Activated CD4-positive, alpha-beta T cell treated with anti-CD3 and anti-CD28 coated beads, Interleukin-2, amount 50 U/mL, for 24 hours (primary cell): ENCODE results near the gene SEPTIN12.
"Not testable (repeated sequence)": the region's sequence is repeated elsewhere in the genome, so short reads cannot be mapped to it uniquely, and the experiment has no call there.

ENCODE experiments used
- DNase-seq, 2 donors: peaks; one replicate each; pipeline ENCODE4 v3.0.0-alpha.2; 2020; ENCODE audit warnings: low read depth in 1 of 2, low spot score in 1 of 2

The SEPTIN12 gene

DNA sequence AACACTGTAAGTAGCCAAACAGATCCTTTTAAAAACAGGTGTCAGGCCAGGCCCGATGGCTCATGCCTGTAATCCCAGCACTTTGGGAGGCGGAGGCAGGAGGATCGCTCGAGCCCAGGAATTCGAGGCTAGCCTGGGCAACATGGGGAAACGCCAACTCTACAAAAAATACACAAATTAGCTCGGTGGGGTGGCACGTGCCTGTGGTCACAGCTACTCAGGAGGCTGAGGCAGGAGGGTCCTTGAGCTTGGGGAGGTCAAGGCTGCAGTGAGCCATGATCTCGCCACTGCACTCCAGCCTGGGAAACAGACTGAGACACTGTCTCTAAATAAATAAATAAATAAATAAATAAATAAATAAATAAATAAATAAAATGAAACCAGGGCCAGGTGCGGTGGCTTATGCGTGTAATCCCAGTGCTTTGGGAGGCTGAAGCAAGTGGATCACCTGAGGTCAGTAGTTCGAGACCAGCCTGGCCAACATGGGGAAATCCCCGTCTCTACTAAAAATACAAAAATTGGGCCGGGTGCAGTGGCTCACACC lies 3.6 kb downstream of the SEPTIN12 start:
- not testable (repeated sequence) for DNase-seq

DNA sequence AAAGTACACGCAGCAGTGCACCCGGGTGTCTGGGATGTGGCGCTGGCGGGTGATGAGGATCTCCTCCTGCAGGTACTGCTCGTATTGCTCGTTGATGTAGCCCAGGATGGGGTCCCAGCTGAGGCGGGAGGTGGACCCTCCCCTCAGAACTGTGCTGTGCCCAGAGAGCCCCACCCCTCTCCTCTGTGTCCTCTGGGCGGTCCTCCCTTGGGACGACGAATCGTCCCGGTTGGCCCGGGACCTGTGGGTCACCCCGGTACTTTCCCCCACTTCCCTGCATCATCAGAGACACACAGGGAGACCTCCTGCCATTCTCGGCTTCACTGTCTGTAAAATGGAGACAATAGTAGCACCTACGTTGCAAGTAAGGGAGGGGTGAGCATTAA lies 4.2 kb downstream of the SEPTIN12 start:
- no peak for DNase-seq

DNA sequence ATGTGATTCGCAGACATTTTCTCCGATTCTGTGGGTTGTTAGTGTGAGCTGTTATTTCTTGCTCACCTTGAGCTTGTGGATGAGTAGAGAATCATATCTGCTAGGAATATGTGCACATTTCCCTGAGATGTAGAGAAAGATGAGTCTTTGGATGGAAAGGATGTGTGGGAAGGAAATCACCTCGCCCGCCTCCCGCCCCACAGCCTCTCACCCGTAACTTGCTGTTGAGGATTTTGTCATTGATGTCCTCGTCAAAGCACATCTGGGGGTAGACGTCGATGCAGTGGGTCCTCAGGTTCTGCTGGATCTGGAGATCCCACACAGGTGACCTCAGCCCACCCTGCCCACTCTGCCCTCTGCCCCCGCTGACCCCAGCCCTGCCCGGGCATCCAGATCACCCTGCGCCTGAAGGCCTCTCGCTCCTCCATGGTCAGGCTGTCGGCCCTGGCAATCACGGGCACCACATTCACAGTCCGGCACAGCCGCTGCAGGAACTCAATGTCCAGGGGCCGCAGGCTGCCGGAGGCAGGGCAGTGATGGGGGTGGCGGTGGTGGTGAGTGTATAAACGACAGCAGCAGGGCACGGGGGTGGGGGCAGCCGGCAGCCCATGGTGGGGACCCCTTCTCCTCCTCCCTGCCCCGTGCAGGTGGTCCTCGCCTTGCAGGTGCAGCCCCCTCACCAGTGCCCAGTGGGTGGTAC lies 4.7 kb downstream of the SEPTIN12 start:
- no peak for DNase-seq

DNA sequence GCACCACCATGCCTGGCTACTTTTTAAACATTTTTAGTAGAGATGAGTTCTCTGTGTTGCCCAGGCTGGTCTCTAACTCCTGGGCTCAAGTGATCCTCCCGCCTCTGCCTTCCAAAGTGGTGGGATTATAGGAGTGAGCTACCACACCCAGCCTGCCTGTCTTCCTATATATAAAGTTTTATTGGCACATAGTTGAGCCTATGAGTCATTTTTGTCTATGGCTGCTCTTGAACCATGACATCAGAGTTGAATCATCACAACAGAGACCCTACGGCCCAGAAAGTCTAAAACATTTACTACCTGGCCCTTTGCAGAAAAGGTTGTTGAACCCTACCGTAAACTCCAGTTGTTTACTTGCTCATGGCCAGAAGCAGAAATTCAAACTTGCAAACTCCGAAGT lies 7.9 kb downstream of the SEPTIN12 start:
- no peak for DNase-seq

DNA sequence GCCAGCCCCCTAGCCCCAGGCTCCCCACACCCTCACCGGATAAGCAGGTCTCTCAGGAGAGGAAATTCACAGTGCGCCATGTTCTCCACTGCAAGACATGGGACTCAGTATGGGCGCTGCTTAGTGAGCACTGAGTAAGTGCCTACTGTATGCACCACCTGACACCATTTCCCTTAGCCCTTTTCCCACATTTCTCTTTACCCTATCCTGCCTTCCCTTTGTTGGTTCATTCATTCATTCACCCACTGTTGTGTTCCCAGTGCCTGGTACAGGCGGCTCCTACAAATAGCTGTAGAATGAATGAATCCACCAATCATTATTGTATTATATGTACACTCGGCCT lies 10.1 kb downstream of the SEPTIN12 start:
- DNase-seq, result no peak

DNA sequence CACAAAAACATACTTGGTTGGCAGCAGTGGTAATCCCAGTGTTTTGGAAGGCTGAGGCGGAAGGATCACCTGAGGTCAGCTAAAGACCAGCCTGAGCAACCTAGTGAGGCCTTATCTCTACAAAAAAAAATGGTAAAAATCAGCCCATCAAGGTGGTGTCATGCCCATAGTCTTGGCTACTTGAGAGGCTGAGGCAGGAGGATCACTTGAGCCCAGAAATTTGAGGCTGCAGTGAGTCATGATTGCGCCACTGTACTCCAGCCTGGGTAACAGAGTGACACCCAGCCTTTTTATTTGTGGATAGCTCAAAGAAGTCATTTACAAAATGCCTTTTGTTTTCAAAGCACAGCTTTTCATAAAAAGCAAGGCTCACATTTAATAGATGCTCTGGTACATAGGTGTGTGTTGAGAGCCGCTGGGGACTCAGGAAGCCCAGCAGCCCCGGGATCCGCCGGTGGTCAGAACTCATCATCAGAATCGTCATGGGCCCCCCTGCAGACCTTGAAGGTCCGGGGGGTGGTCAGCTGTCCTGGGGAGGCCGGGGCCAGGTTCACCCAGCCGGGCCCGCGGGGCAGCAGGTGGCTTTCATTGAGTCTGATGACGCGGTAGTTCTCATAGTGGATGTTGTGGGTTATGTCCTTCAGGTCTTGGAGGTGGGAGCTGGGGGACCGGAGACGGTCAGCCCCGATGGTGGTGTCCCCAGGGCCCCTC lies 10.7 kb downstream of the SEPTIN12 start:
- no peak for DNase-seq

DNA sequence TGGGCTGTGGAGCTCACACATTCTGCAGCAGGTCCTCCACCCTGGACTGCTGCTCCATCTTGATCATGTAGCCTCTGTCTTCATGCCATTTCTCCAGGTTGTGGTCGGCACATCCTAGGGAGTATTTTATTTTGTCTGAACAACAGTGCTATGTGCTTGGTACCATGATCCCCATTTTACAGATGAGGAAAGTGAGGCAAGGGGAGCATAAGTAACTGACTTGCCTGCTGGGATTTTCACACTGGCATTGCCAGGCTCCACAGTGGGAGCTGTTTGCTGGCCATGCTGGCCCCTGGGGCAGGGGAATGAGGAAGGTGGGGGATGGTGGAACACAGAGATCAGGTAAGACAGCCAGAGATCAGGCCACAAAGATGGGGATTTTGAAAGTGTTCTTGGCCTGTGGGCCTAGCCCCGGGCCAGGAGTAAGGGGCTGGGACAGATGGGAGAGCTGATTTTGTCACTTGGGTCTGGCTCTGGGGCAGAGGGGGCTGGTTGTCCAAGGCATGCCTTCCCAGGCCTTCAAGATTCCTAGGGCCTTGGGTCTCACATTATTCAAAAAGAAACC lies 11.9 kb downstream of the SEPTIN12 start:
- DNase-seq, result no peak

DNA sequence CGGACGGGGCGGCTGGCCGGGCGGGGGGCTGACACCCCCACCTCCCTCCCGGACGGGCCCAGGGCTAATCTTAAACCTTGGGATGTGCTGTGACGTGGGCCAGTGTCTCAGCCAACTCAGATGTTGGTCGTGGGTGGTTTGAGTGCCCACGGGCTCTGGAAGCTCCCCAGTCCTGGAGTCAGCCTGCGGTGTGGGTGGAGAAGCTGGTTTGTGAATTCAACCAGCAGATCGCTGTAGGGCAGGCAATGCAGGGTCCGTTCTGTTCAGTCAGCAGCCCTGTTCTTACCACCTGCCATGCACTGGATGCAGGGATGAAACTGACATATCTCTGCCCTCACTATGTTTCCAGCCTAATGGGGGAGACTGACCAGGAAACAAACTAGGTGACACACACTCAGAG lies 13.1 kb downstream of the SEPTIN12 start:
- DNase-seq, result no peak

DNA sequence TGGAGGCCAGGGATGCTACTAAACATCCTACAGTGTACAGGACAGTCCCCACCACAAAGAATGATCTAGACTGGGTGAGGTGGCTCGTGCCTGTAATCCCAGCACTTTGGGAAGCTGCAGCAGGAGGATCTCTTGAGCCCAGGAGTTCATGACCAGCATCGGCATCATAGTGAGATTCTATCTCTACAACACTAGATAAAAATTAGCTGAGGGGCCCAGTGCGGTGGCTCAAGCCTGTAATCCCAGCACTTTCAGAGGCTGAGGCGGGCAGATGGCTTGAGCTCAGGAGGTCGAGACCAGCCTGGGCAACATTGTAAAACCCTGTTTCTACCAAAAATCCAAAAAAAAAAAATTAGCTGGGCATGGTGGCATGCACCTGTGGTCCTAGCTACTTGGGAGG lies 15.8 kb downstream of the SEPTIN12 start:
- no peak for DNase-seq

DNA sequence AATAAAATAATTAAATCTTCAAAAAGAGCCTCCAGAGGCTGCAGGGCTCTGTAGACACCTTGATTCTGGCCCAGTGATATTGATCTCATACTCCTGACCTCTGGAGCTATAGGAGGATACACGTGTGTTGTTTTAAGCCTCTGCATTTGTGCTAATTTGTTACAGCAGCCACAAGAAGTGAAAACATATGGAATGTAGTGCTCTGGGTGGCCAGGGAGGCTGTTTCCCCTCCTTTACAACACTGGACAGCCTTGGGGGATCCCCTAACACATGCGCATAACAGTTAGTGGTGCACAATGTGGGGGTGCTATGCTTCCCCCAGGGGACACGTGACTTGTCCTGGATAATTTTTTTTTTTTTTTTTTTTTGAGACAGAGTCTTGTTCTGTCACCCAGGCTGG lies 16.5 kb downstream of the SEPTIN12 start:
- no peak for DNase-seq

DNA sequence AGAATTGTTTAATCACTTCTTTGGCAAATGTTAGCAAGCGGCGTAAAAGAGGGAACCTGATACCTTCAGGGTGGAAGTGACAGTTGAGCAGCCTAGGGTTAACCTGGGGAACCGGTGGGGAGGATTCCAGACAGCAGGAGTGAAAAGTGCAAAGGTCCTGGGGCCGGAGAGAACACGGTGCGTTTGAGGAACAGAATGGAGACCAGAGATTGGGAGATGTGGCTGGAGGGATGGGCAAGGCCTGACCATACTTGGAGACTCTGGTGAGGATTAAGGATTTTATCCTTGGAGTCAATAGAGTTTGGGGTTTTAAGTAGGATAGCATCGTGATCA lies 18.9 kb downstream of the SEPTIN12 start:
- DNase-seq, result no peak

DNA sequence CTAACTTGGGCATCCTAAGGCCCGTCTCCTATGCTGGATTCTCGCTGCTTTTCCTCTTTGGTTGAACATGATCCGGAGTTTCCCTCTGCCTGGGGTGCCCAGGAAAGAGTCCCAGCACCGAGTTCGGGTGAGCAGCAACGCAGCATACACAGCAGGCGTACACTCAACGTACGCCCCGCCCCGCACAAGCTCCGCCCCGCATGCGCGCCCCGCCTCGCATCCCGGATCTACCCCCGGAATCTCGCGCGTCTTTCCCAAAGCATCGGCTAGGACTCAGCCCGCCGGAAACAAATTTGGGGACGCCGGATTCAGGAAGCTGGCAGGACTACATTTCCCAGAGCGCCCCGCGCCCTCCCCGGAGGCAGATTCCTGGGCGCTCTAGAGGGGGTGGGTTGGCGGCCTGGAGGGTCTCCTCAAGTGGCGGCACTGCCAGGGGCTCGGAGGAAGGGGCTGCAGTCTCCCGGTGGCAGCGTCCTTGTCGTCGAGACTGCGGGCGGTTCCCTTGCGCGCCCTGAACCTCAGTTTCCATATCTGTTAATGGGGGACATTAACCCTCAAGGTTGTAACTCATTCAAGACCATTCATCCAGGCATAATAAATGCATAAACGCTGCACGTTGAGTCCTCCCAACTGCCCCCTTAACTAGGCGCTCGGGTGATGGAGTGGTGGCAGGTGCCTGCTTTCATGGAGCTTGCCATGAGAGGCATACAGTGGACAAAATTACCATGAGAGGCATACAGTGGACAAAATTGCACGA lies 19.4 kb downstream of the SEPTIN12 start:
- DNase-seq, result peak; percentile 70 to 84

DNA sequence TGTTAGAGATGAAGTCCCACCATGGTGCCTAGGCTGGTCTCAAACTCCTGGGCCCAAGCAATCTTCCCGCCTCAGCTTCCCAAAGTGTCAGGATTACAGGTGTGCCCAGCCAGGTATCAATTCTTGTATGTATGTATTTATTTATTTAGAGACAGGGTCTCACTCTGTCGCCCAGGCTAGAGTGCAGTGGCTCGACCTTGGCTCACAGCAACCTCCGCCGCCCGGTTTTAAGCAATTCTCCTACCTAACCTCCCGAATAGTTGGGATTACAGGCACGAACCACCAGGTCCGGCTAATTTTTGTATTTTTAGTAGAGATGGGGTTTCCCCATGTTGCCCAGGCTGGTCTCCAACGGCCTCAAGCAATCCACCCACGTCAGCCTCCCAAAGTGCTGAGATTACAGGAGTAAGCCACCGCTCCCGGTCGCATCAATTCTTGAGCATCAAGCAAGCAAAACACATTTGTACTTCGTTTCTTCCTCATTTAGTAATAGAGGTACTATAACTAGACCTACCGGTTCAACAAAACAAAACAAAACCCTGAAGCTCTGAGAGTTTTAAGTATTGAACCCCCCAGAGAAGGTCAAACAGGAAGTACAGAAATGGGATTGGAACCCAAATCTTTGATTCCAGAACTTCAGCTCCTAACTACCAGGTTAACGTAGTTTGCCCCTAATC lies 20.1 kb downstream of the SEPTIN12 start:
- DNase-seq, result no peak

DNA sequence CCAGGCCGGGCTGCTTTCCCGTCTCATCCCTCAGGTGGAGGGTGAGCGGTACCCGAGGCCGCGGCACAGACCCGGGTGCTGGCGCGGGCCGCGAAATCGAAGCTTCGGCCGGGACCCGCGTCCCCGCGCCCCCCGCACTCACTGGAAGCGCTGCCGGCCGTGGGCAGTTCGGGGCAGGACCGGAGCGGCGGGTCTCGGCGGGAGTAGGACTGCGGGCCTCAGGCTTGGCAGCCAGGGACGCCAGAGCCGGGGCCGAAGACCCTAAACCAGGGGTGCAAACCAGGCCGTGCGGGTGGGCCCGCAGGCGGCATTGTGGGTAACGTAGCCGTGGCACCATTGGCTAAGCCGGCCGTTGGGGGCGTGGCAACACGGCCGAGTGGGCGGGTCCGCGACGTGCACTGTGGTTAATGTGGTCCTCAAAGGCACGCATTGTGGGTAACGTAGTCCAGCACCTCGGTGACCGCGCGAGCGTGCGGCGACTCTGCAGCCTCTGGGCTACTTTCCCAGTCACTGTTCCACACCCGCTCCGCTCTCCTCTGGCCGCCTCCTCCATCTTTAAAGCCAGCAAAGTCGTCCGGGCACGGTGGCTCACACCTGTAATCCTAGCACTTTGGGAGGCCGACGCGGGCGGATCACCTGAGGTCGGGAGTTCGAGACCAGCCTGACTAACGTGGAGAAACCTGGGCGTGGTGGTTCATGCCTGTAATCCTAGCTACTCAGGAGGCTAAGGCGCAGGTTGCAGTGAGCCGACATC lies 21.1 kb downstream of the SEPTIN12 start, which contains the start of gene ZNF500:
TSS of gene ZNF500 (minus strand) at position 288 of the 754 bp plus-strand sequence. CDS start 1,184 bp downstream, outside the sequence.
- peak; percentile 95 to 96 for DNase-seq

DNA sequence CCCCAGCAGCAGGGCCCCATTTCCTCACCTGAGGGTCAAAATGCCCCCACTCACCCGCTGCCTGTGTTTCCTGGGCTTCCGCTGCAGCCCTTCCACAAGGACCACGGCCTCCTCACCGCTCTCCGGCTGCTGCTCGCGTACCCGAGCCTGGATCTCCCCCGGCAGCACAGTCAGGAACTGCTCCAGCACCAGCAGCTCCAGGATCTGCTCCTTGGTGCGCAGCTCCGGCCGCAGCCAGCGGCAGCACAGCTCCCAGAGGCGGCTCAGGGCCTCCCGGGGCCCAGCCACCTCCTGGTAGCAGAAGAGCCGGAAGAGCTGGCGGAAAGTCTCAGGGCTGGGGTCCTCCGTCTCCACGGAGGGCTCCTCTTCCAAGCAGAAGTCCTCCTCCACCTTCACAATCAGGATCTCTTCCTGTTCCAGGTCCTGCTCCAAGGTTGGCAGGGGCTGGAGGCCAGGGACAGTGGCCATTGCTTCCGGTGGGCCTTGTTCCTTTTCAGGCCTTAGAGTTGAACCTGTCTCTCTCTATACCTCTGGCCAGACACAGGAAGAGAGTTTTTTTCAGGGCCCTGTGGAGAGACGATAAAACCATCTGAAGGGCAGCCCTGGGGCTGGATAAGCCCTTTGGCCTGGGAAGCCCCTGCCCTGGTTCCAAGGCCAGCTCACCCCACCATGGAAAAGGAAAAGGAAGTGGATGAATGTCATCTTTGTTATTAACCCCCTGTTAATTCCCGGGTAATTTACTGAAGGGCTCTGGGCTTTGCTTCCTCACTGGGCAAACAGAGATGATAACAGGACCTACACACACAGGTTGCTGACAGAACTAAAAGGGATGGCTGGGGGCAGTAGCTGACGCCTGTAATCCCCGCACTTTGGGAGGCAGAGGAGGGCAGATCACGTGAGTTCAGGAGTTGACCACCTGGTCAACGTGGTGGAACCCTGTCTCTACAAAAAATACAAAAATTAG lies 22.4 kb downstream of the SEPTIN12 start:
- no peak for DNase-seq

DNA sequence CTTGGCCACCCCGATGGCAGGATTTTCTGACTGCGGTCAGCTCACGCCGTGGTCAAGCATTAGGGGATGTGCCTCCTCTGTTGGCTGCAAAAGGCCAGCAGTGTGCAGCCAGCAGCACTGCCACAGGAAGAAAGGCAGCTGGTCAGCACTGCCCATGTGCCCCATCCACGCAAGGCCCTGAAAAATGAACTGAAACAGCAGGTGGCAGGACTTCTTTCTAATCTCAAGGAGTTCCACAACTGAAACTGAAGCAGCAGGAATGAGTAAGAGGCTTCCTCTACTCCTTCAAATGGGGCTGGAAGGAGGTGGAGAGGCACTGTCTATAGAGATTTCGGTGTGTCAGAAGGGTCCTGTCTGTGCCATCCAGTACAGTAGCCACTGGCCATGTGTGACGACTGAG lies 24.4 kb downstream of the SEPTIN12 start:
- DNase-seq, result no peak

DNA sequence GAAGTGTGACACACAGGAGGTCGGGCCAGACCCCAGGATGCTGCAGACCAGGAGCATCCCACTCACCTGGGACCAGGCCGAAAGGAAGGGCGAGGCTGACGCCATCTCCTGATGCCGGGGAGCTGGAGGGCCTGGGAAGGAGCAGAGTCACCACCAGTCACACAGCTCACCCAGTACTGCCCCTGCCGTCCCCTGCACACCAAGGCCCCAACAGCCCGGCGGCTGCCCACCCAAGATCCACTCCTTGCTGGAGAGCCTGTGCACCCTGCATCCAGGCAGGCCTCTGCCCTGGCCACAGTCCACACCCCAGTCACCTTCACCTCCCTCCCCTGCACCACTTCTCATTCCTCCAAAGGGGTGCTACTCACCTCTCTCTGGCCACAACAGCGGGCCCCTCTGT lies 25.9 kb downstream of the SEPTIN12 start:
- DNase-seq, result no peak

DNA sequence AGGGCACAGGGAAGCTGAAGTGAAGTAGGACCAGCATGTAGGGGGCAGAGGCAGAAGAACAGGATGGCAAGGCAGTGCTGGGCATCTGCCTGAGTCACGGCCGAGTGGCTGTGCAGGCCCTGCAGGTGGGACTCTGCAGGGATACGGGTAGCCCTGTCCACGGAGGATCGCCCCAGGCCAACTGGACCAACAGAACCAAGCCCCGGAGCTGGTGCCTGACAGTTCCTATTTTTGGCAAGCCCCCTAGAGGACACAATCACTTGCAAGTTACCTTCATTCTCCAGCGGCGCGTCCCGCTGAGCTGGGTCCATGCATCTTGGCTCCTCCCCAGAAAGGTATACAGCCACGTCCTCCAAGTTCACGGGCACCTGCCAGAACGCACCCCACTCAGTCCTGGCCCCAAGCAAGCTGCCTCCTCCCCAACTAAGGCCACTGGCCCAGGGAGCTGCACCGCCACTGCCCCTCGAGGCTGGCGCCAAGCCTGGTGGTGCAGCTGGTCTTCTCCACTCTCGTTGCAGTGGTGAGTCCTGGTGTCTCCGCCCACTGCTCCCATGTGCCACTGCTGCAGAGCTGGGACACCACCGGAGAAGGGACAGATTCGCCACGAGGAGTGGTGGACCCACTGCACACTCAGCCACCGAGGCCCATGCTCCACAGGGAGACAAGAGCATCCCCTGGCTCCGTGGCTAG lies 27.8 kb downstream of the SEPTIN12 start:
- DNase-seq, result no peak

DNA sequence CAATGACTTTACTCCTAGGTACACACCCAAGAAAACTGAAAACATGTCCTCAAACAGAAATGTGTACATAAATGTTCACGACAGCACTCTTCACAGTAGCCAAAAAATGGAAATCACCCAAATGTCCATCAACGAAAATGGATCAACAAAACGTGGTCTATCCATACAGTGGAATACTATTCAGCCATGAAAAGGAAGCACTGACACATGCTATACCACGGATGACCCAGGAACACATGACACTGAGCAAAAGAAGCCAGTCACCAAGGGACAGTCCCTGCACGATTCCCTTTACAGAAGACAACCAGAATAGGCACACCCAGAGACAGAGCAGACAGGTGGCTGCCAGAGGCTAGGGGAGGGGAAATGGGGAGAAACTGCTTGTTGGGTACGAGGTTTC lies 32.5 kb downstream of the SEPTIN12 start:
- DNase-seq, result no peak
